ENCODE results near the gene ABI1.

Gene ABI1

GRCh38 chr10:26881600-26882331 lies 21.0 kb upstream of the ABI1 start:
- peak; percentile 40 for DNase-seq (ENCODE audit: insufficient read length, low spot score)

GRCh38 chr10:26879744-26880143 lies 19.0 kb upstream of the ABI1 start:
- TF ChIP-seq CTCF (IDR thresholded peaks at IDR 0.05; ENCODE audit: insufficient read depth, missing control alignments) = no peak
- DNase-seq (ENCODE audit: insufficient read length, low spot score) (no peak), FAIRE-seq (no peak)

More at GRCh38 chr10:26881600-26882331, 21.0 kb upstream of the ABI1 start:
- FAIRE-seq = peak; percentile 75
- peak; percentile 97 for TF ChIP-seq CTCF (IDR thresholded peaks at IDR 0.05; ENCODE audit: insufficient read depth, missing control alignments)

GRCh38 chr10:26870766-26871165 lies 10.0 kb upstream of the ABI1 start:
- DNase-seq (ENCODE audit: insufficient read length, low spot score) (no peak), FAIRE-seq (no peak)
- no peak for TF ChIP-seq CTCF (IDR thresholded peaks at IDR 0.05; ENCODE audit: insufficient read depth, missing control alignments)

GRCh38 chr10:26869528-26869927 lies 8.8 kb upstream of the ABI1 start:
- DNase-seq (ENCODE audit: insufficient read length, low spot score) (no peak), FAIRE-seq (no peak)

GRCh38 chr10:26863351-26864076 lies 2.8 kb upstream of the ABI1 start:
- DNase-seq (ENCODE audit: insufficient read length, low spot score) (no peak), FAIRE-seq (no peak)
- no peak for TF ChIP-seq CTCF (IDR thresholded peaks at IDR 0.05; ENCODE audit: insufficient read depth, missing control alignments)

More at GRCh38 chr10:26869528-26869927, 8.8 kb upstream of the ABI1 start:
- TF ChIP-seq CTCF (IDR thresholded peaks at IDR 0.05; ENCODE audit: insufficient read depth, missing control alignments) = no peak

- peak; percentile 50 for TF ChIP-seq CTCF (IDR thresholded peaks at IDR 0.05; ENCODE audit: insufficient read depth, missing control alignments)
- FAIRE-seq (no peak), DNase-seq (ENCODE audit: insufficient read length, low spot score) (no peak)
These were observed 644 bp upstream of the ABI1 start for GRCh38 chr10:26861205-26861998.

All from D721Med (cell line).